NCI-H2227 (cell line): ENCODE data around the gene ATXN7L1.

Experiments
- DNase-seq: peaks from one replicate; lab custom pipeline; 2025; ENCODE audit not compliant: unreplicated experiment; lab: John Stamatoyannopoulos, UW

The ATXN7L1 gene

DNA sequence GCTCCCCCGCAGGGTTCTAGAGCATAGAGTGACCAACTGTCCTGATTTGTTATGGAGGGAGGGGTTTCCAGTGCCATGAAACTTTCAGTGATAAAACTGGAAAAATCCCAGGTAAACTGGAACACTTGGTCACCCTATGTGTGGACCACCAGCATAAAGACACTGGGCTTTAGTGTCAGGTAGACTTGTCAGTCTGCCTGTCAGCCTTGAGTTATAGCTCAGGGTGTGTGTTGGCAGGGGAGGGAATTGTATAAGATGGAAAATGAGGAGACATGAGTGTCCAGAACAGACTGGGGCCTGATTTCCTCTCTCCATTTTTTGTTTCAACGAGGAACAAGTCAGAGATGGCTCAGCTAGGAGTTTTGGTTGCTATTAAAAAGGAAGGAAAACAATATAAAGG is 284.9 kb downstream of the ATXN7L1 start:
- no peak for DNase-seq

DNA sequence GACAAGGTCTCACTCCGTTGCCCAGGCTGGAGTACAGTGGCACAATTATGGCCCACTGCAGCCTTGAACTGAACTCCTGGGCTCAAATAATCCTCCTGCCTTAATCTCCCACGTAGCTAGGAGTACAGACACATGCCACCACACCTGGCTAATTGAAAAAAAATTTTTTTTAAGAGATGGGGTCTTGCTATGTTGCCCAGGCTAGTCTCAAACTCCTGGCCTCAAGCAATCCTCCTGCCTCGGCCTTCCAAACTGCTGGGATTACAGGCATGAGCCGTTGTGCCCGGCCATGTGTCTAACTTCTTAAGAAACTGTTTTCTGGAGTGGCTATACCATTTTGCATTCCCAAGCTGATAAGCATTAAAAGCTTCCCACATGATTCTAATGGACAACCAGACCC is 285.6 kb downstream of the ATXN7L1 start:
- no peak for DNase-seq

DNA sequence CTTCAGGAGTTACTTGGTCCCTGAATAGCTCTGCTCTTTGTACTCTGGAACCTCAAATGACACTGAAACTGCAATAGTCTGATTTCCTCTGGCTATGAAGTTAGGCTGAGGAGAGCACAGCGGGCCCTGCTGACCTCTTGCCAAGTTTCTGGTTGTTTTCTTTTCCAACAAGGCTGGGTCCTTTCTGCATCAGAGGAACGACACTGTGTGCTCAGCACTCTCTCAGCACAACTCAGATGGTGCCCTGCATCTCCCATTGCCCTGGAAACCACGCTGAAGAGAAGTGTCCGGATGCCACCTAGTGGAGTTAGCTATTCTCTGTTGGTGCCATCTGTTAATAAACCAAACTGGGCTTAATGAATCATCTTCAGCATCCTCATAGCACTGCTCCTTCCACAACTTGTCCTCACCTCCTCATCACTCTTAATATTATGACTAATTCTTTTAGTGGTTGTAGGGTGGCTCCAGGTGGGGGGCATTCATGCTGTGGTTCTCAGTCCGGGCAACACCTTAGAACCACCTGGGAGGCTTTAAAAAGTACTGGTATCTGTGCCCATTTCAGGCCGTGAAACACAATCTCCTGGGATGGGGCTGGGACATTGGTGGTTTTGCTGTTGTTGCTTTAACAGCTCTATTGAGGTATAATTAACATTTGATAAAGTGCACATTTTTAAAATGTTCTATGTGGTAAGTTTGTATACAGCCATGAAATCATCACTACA is 286.9 kb downstream of the ATXN7L1 start:
- peak; percentile 83 for DNase-seq

DNA sequence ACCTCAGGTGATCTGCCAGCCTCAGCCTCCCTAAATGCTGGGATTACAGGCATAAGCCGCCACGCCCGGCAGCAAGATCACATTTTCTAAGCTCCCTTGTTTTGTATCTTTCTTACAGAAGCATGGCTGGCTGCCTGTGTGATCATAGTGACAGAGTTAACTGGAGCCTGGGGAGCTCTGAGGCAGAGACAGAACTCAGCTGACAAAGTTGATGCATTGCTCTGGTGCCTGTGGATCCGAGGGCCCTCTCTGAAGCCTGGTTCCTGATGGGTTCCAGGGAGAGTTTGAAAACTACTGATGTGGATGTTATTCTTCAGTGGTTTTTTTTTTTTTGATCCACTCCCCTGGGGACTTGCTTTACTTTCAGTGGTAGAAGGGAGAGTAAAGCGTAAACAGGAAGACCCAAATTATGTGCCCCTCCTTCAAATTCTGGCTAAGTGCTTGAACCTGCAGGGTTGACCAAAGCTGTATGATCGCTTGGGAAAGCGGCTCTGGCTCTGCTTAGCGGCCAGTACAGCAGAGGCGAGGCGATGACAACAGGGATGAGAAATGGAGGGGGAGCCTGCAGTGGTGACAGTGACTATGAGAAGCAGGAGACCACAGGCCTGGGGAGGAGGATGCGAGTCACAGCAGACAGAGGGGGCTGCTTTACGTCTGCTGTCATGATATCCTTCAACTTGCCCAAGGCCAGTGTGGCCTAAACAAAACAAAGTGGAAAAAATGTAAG is 288.3 kb downstream of the ATXN7L1 start:
- DNase-seq, result no peak

DNA sequence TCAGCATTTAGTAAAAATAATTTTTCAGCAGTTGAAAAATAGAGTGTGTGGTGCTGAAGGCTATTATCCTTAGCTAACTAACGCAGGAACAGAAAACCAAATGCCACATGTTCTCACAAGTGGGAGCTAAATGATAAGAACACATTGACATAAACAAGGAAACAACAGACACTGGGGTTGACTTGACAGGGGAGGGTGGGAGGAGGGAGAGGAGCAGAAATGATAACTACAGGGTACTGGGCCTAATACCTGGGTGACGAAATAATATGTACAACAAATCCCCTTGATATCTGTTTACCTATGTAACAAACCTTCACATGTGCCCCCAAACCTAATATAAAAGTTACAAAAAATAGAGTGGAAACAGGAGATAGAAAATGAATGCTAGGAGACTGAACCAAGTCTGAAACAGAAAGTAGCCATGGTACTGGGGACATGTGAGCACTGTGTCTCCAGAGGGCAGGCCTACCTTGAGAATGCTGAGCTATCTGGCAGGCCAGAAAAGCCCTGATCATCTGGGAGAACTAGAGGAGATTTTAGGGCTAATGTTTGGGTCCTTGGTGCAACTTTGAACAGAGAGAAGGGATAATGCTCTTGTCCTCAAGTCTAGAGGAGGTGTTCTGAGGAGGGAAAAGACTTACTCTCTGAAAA is 290.4 kb downstream of the ATXN7L1 start:
- no peak for DNase-seq

DNA sequence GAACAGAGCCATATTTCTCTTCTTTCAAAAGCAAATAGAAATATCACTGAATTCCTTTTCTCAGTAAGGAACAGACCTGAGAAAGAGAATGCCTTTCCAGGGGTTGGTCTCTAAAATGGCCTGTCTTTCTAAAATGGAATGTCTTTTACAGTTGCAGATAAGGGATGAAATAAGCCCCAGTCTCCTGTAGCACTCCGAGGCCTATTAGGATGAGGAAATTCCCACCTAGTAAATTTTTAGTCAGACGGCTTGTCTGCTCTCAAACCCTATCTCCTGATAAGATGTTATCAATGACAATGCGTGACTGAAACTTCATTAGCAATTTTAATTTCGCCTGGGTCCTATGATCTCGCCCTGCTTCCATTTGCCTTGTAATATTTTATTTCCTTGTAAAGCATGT is 292.2 kb downstream of the ATXN7L1 start:
- no peak for DNase-seq

DNA sequence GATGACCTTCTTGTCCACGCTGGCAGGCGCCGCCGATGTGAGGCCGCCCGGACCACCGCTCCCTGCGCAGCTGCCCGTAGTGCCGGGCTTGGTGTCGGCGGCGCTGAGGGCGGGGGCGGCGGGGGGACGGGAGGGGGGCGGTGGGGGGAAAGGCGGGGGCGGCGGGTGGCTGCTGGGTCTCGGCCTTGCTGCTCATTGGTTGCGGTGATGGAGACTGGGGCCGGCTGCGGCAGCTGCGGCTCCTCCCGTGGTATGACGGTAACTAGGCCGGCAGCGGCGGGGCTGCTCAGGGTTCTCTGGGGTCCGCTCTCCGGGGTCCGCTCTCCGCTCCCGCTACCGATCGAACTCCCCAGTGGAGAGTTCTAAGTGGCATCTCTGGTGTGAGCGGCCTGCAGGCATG is 293.3 kb downstream of the ATXN7L1 start:
- DNase-seq, result no peak

DNA sequence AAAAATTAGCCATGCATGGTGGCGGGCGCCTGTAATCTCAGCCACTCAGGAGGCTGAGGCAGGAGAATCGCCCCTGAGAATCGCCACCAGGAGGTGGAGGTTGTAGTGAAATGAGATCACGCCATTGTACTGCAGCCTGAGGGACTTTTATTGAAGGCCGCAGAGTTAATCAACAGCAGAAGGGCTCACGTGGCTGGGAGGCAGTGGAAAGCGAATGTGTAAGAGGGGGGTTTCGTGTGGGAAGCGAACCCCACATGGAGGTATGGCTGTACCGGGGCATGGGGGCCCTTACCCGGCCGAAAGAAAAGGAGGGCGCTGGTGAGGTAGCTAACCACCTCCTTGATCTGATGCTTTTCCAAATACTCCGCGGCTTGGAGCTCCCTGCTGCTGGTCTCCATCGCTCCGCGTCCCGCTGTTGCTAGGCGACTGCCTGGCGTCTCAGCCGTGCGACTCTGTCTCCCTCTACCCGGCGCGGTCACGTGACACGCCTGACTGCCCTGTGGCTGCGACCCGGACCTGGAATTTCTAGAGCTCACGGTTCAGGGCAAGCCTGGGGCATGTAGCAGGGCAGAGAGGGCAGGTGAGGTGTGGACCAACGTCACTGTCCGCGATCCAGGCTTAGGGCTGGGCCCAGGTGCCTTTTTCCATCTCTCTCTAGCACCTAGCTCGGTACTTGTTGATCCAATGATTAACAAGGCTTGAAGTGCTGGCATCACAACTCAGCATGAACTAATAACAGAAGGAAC is 295.2 kb downstream of the ATXN7L1 start, which contains the start of gene EFCAB10:
TSS of gene EFCAB10 (minus strand) at position 428 of the 746 bp plus-strand sequence. CDS start at position 398, 30 bp downstream.
- peak; percentile 95 for DNase-seq

DNA sequence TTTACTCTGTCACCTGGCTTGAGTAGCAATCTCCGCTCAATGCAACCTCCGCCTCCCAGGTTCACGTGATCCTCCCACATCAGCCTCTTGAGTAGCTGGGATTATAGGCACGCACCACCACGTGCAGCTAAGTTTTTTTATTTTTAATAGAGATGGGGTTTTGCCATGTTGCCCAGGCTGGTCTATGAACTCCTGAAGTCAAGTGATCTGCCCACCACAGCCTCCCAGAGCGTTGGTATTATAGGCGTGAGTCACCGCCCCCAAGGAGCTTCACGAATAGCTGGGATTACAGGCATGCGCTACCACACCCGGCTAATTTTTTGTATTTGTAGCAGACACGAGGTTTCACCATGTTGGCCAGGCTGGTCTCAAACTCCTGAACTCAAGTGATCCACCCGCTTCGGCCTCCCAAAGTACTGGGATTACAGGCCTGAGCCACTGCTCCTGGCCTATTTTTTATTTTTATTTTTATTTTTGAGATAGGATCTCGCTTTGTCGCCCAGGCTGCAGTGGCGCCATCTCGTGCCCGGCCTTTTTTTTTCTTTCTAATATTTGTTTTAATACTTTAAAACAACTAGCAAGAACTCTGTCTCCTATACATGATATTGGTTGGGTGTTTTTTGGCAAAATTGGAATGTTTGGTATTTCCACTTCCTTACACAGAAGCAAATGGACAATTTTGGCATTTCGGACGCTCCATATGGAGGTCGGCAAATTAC is 296.2 kb downstream of the ATXN7L1 start:
- peak; percentile 69 for DNase-seq

DNA sequence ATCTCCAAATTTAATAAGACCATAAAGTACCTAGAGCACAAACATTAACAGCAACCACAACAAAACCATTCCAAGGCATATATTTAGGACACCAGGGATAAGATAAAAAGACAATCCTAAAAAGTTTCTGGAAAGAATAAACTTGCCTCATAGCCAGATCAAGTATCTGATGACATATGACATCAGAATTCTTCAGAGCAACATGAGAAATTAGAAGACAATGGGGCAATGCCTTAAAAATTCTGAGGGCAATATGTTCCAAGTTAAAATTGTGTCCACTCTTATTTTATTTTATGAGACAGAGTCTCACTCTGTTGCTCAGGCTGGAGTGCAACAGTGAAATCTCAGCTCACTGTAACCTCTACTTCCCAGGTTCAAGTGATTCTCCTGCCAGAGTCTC is 297.9 kb downstream of the ATXN7L1 start:
- no peak for DNase-seq

DNA sequence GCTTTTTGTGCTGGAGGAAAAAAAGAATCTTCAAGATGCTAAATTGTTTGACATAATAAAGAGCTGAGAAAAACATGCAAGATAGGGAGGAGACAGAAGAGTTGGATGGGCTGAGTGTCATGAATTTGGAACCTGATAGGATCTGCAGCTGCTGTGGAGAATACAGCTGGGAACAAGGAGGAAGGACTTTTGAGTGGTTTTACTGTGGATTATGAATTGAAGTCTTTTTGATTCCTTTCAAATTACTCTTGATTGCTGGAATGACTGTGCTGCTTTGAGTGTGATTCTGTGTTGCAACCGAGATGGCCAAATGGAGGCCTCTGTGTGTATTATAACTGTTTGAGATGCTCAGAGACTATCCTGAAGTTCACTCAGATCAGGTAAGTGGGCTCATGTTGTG is 299.1 kb downstream of the ATXN7L1 start:
- no peak for DNase-seq

DNA sequence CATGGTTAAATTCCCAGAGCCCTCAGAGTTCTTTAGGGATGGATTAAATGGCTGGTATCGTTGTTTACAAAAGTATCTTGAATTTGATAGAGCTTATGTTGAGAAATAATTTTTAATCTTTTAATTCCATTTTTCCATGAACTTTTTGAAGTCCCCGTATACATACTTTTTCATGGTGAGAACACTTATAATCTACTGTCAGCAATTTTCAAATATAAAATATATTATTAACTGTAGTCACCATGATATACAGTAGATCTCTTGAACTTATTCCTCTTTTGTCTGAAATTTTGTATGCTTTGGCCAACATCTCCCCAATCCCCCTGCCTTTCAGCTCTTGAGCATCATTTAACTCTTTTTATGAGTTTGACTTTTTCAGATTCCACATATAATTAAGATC is 304.5 kb downstream of the ATXN7L1 start:
- DNase-seq, result no peak

DNA sequence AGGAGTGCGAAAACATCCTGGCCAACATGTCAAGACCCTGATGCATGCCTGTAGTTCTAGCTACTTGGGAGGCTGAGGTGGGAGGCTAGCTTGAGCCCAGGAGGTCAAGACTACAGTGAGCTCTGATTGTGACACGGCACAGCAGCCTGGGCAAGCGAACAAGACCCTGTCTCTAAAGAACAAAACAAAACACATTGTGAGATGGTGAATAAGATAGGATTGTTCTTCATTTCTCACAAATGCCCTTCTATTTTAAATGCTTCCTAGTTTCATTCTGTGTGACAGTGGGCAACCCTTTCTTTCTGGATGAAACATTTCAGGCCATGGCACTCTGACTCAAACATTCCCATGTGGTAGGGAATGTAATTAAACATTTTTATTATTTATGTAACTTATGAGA is 308.6 kb downstream of the ATXN7L1 start:
- DNase-seq, result no peak

DNA sequence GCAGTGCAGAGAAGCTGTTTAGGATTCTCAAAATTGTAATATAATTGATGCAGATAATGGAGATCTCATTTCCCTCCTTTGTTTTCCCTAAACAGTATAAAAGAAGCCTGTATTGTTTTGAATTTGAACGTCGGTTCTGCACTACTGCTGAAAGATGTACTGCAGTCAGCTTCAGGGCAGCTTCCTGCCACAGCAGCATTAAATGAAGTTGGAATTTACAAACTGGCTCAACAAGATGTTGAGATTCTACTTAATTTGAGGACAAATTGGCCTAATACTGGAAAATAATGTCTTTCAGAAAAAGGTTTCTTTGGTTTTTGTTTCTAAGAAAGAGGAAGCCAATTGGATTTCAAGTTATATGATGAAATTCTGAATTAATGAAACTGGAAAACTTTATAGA is 309.4 kb downstream of the ATXN7L1 start:
- DNase-seq, result no peak

DNA sequence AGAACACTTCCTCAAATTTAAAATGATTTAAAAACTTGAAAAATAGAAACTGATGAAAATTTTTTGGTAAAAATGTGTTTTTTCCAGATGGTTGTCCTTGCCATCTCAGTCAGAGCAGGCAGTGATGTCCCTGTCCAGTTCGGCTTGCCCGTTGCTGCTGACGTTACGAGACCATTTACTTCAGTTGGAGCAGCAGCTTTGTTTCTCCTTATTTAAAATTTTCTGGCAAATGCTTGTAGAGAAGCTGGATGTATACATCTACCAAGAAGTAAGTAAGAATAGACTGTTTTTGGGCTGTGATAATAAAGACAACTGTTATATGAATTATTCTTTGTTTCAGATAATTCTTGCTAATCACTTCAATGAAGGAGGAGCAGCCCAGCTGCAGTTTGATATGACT is 311.2 kb downstream of the ATXN7L1 start:
- DNase-seq, result no peak

DNA sequence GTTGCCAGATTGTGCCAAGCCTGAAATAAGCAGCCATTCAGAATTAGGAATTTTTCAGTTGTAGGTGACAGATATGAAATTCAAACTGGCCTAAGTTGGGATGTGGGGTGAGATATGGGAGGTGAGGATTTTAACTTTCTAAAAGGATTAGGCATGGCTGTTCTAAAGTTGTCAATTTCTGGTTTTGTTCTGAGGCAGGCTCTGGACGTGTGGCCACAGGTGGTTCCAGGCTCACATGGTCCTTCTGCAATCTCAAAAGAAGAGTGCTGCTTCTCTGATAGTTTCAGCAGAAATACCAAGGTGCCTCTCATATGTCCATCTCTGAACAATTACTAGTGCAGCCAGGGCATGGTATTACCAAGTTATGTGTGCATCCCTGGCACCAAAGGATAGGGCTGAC is 316.5 kb downstream of the ATXN7L1 start:
- DNase-seq, result no peak
